HG03439 (cell line): ENCODE data around the gene BBS9.
"Not testable (repeated sequence)": the region's sequence is repeated elsewhere in the genome, so short reads cannot be mapped to it uniquely, and the experiment has no call there.

ENCODE experiments used
- ATAC-seq: cut with Tn5 transposase; IDR thresholded peaks from one replicate; pipeline ENCODE4 v1.9.1; 2021; ENCODE audit warnings: mild to moderate bottlenecking, moderate library complexity; ENCODE audit not compliant: unreplicated experiment

Gene BBS9

GRCh38 chr7:33193308-33193864 lies 64.0 kb downstream of the BBS9 start:
- ATAC-seq = no peak

- ATAC-seq = no peak
Measured at GRCh38 chr7:33195264-33195663, 65.9 kb downstream of the BBS9 start.

- ATAC-seq = no peak
Measured at GRCh38 chr7:33196221-33196620, 66.9 kb downstream of the BBS9 start.

- no peak for ATAC-seq
Measured at GRCh38 chr7:33200282-33200681, 70.9 kb downstream of the BBS9 start.

- ATAC-seq = no peak
Measured at GRCh38 chr7:33201821-33202220, 72.5 kb downstream of the BBS9 start.

- ATAC-seq = no peak
Measured at GRCh38 chr7:33210958-33211357, 81.6 kb downstream of the BBS9 start.

- ATAC-seq = no peak
Measured at GRCh38 chr7:33212144-33212543, 82.8 kb downstream of the BBS9 start.

- no peak for ATAC-seq
Measured at GRCh38 chr7:33215992-33216391, 86.6 kb downstream of the BBS9 start.

GRCh38 chr7:33217595-33217994 lies 88.2 kb downstream of the BBS9 start:
- no peak for ATAC-seq

- not testable (repeated sequence) for ATAC-seq
Measured at GRCh38 chr7:33218841-33219535, 89.6 kb downstream of the BBS9 start.

- ATAC-seq = no peak
Measured at GRCh38 chr7:33220231-33220630, 90.9 kb downstream of the BBS9 start.

GRCh38 chr7:33221390-33221789 lies 92.0 kb downstream of the BBS9 start:
- no peak for ATAC-seq

GRCh38 chr7:33232632-33233145 lies 103.3 kb downstream of the BBS9 start:
- no peak for ATAC-seq

GRCh38 chr7:33233659-33234058 lies 104.3 kb downstream of the BBS9 start:
- ATAC-seq = no peak

GRCh38 chr7:33237036-33237435 lies 107.7 kb downstream of the BBS9 start:
- no peak for ATAC-seq

- ATAC-seq = no peak
Measured at GRCh38 chr7:33243319-33243881, 114.0 kb downstream of the BBS9 start.

GRCh38 chr7:33248671-33249070 lies 119.3 kb downstream of the BBS9 start:
- no peak for ATAC-seq

GRCh38 chr7:33250421-33250871 lies 121.1 kb downstream of the BBS9 start:
- no peak for ATAC-seq

- no peak for ATAC-seq
Measured at GRCh38 chr7:33251301-33251700, 121.9 kb downstream of the BBS9 start.

- ATAC-seq = no peak
Measured at GRCh38 chr7:33258491-33258951, 129.2 kb downstream of the BBS9 start.

- ATAC-seq = no peak
Measured at GRCh38 chr7:33261585-33261984, 132.2 kb downstream of the BBS9 start.

- ATAC-seq = no peak
Measured at GRCh38 chr7:33262476-33262875, 133.1 kb downstream of the BBS9 start.
